Globus pallidus (tissue), 1 donor: ENCODE measurements around the gene KLRG1.
A peak's percentile ranks its signal among the peaks of the same experiment; 100 is the strongest.

Source experiments
- DNase-seq: peaks from one replicate; pipeline ENCODE4 v3.0.0-alpha.2; 2015; ENCODE audit warnings: low spot score

The KLRG1 gene

DNA sequence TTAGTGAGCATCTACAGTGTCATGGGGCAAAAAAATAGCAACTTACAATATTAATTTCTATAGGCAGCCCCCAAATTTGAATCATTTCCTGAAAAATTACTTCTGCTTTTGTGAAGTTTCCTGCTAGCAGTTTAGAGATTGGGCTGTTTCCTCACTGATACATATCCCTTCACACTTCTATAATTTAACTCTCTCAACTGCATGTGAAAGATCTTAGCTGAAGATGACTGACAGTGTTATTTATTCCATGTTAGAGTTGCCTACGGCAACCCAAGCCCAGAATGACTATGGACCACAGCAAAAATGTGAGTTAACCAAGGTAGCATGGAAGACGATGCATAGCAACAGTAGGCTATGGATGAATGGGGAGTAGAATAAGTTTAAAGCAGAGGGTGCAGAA lies at the start of gene KLRG1:
Gene KLRG1, plus strand, starts transcription at position 134 of the 400 bp plus-strand sequence. Its CDS starts 90 bp downstream, at position 224.
- DNase-seq: no peak

DNA sequence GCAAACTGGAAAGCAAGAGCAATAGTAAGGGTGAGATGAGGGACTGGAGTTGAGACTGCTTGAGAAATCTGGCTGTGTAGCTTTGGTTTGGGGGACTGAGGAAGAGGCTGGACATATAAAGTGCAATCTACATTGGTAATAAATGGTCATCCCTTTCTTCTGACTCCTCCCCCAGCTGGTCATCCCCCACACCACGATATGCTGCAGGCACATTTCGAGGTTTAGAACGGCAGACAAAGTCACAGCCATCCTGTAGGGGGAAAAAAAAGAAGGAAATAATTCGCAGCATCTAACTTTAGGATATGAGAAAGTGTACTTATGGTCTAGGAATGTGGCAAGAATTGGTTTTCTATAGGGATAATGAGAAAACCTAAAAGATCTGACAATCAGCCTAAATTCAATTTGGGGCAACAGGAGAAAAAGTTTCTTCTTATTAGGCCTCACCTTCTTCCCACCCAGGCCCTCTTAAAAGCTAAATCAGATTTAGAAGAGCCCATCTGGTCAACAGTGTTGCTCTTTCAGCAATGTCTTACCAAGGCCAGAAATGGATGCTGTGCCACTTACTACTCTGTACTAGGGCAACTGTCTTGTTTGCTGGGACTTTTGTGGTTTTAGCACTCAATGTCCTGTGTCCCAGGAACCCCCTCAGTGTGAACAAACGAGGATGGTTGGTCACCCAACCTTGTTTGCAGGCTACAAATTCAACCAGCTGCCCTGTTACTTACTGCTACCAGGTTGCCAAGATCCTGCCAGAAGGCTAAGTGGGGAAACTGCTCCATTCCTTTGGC lies 47.5 kb upstream of the KLRG1 start:
- no peak for DNase-seq

- DNase-seq: no peak
Measured at GRCh38 chr12:8943565-8944186, 45.7 kb upstream of the KLRG1 start.

GRCh38 chr12:8946733-8947132 lies 42.6 kb upstream of the KLRG1 start:
- no peak for DNase-seq

GRCh38 chr12:8947737-8948136 lies 41.6 kb upstream of the KLRG1 start:
- no peak for DNase-seq

GRCh38 chr12:8948701-8949341 lies 40.5 kb upstream of the KLRG1 start:
- no peak for DNase-seq

DNA sequence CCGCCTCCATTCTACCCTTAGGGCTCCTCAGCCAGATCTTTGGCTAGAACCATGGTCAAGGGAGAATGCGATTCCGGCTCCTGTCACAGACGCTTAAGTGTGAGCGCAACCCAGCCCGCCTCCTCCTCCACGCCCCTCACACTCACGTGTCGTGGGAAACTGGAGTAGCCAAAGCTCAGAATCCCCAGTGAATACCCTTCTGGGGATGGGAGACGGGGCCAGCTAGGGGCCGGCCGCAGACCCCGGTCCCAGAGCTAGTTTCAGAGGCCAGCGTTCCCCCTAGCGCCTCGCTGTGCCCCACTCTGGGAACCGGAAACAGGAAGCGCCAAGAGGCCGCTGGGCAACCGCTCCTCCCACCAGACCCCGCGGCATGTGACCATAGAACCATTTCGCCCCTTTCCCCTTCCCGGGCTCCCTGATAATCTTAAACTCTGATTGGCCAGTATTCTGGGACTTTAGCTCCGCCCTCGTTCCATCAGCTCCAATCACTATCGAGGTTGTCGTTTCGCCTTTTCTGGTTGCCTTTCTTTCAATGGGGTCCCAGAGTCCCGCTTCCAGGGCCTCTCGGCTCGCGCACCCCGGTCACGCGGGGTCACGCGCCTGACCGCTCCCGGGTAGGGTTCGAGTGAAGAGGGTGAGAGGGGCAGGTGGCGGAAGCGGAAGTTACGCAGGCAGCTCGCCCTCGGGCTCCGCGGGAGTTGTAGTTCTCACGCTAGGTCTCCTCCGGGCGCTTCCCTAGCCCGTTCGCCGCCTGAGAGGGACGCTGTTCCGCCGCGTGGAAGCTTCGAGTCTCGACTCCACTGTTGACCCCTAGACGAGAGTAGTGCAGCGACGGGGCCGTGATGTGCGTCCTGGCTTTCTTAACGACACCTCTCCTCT lies 39.8 kb upstream of the KLRG1 start, which contains the start of gene M6PR:
Gene M6PR, minus strand, starts transcription at position 304 of the 879 bp plus-strand sequence. CDS start 3,241 bp downstream, outside the sequence.
- peak; percentile 98 for DNase-seq

DNA sequence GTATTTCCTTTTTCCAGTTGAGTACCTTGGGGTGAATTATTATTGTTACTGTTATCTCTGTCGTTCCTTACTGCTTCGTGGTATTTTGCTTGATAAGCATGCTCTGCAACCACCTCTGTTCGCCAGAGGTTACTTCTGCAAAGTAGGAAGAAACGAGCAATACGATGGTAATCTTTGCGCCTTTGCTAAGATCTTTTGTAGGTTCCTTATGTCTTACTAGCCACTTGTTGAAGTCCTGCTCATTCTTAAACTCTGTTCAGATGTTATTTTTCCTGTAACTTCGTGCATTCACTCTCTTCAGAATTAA lies 39.2 kb upstream of the KLRG1 start:
- DNase-seq: no peak

- DNase-seq: no peak
Measured at GRCh38 chr12:8950702-8951478, 38.5 kb upstream of the KLRG1 start.

DNA sequence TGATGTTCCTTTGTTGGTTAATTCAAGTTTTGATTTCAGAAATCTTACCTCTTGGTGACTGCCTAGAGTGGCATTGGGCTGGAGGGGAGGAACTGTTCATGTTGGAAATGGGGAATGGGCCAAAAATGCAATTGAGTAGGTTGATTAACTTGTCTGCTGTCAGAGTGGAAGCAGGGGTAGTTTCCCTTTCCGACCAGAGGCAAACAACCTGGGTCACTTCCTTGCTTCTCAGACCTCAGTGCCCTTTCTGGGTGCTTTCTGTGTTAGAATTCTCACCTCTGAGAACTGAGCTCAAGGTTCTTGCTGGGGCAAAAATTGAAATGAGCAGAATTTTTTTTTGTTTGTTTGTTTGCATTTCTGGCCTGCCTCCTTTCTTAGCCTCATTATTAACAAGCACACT lies 37.6 kb upstream of the KLRG1 start:
- DNase-seq: no peak

GRCh38 chr12:8953773-8954402 lies 35.5 kb upstream of the KLRG1 start:
- DNase-seq: no peak

- DNase-seq: no peak
Measured at GRCh38 chr12:8956073-8956472, 33.3 kb upstream of the KLRG1 start.

DNA sequence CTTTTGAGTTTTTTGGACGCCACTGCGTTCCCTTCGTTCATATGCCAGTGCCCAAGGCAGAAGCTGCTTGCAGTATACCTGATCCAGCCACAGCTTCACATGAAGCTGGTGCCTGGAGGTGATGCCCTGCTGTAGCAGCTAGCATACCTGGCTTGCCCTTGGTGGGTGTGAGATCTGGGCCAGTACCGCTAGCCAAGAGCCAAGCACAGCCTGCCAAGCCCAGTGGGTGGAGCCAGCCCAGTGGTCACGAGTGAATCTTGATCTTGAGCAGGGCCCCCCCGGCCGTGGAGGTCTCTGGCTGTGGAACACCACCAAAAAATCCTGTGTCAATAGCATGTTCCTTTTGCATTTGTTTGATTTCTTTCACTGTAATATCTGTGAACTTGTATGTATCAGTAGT lies 32.6 kb upstream of the KLRG1 start:
- DNase-seq: no peak

DNA sequence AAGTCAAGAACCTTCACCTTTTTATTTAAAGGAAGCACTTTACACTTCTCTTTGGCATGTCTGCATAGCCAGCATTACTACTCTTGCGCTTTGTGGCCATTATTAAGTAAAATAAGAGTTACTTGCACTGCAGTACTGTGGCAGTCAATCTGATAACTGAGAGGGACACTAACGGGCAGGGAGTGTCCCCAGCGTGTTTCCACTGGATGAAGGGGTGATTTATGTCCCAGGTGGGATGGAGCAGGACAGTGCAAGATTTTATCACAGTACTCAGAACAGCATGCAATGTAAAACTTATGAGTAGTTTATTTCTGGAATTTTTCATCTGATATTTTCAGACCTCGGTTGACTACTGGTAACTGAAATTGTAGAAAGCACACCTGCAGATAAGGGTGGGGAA lies 31.8 kb upstream of the KLRG1 start:
- DNase-seq: no peak

DNA sequence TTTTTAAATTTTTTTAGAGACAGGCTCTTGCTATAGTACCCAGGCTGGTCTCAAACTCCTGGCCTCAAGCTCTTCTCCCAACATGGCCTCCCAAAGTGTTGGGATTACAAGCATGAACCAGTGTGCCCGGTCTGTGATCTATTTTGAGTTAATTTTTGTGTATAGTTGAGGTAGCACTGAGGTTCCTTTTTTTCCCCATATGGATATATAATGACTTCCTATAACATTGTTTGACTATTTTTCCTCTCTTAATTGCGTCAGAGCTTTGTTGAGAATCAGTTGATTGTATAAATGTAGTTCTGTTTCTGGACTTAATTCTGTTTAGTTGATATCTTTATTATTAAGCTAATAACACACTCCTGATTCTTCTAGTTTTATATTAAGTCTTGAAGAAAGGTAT lies 31.3 kb upstream of the KLRG1 start:
- no peak for DNase-seq

DNA sequence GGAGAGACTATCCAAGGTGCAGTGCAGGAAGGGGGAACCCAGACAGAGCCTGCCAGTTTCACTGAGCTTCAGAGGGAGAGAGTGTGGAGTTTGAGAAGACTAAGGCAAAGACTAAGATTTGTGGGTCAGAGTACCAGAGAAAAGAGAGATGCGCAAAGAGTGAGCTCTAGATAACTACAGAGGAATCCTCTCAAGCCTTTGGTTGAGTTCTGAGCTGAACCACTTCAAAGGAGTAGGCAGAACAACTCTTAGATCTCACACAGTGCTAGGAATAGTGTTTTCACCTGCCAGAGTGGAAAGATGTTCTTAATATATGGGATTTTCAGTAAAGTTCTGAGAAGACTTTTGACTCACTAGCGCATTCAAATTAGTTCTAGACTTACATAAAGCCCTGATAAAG lies 29.2 kb upstream of the KLRG1 start:
- DNase-seq: no peak

GRCh38 chr12:8968761-8969160 lies 20.6 kb upstream of the KLRG1 start:
- no peak for DNase-seq

- DNase-seq: no peak
Measured at GRCh38 chr12:8969861-8970411, 19.4 kb upstream of the KLRG1 start.

GRCh38 chr12:8970432-8970831 lies 18.9 kb upstream of the KLRG1 start:
- DNase-seq: no peak

DNA sequence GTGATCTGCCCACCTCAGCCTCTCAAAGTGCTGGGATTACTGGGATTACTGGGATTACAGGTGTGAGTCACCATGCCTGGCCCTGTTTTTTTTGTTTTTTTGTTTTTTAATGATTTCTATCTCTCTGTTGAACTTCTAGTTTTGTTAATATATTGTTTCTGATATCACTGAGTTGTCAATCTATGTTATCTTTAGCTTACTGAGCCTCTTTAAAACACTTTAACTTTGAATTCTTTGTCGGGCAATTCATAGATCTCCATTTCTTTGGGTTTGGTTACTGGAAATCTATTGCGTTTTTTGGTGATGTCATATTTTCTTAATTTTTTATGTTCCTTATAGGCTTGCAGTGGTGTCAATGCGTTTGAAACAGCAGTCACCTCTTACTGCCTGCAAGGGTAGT lies 9.2 kb upstream of the KLRG1 start:
- no peak for DNase-seq
